ENCODE results near the gene FSTL4.
A peak's percentile ranks its signal among the peaks of the same experiment; 100 is the strongest.

FSTL4 gene

GRCh38 chr5:133612249-133612860 lies at the start of gene FSTL4:
FSTL4 (minus strand) TSS chr5:133612541.
- DNase-seq = peak; percentile 63 to 72

DNA sequence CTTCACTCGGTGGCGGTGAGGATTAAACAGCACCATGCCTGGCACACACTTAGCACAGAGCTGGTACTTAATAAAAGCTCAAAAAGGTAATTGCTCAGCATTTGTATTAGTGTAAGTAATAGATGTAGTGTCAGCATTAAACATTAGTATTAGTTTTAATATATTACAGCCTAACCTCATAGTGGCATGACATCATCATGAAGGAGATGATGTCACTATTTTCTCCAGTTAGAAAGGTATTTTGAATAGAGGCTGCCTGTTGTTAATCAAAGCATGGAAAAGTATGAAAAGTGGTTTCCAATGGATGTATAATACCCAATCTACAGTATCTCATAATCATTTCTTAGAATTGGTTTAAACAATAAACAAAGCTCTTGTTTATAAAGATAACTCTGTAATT lies 49.0 kb upstream of the FSTL4 start:
- no peak for DNase-seq

- DNase-seq = no peak
Measured at GRCh38 chr5:133658327-133658726, 46.0 kb upstream of the FSTL4 start.

DNA sequence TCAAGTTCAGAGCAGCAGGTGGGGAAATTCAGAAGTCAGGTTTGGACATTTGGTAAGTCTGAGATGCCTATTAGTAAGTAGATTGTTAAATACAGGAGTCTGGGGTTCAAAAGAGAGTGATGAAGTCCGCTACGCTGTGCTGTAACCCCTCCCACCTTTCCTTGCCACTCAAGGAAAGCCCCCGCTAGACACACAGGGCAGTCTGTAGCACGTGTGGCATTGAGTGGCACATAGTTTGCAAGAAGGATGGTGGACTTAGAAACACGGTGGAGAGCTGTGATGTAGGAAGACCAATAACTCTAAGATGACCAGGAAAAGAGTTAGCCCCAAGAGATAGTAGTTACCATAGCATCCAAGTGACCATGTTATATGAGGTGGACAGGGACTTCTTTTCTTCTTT lies 44.7 kb upstream of the FSTL4 start:
- no peak for DNase-seq

GRCh38 chr5:133655966-133656365 lies 43.6 kb upstream of the FSTL4 start:
- DNase-seq = no peak

- DNase-seq = no peak
Measured at GRCh38 chr5:133653760-133654049, 41.4 kb upstream of the FSTL4 start.

GRCh38 chr5:133652951-133653759 lies 40.8 kb upstream of the FSTL4 start:
- no peak for DNase-seq

- no peak for DNase-seq
Measured at GRCh38 chr5:133644000-133644865, 31.9 kb upstream of the FSTL4 start.

GRCh38 chr5:133643365-133643764 lies 31.0 kb upstream of the FSTL4 start:
- no peak for DNase-seq

DNA sequence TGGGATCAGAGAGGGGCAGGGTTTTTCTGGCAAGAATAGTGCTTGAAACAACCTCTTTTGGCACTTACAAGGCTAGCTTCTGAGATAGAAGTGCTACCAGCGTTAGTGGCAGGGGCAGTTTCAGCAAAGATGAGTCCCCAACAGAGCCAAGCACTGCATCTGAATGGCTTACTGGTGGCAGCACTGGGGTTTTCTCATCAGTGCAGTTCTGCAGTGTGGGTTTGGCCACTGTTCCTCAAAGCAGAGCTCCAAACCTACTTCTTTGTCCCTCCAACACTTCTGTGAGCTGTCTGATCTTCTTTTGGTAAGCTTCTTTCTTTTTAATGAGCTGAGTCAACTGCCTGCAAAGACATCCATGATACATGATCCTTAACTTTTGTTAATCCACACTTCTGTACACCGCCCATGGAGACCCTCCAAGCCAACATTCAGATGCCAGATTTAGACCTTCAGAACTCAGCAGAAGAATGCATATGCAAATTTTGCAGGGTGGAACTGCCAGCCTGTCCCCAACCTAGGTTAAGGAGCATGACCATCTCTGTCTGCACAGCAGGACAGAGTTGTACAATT lies 29.9 kb upstream of the FSTL4 start:
- DNase-seq = no peak

- no peak for DNase-seq
Measured at GRCh38 chr5:133641683-133642082, 29.3 kb upstream of the FSTL4 start.

DNA sequence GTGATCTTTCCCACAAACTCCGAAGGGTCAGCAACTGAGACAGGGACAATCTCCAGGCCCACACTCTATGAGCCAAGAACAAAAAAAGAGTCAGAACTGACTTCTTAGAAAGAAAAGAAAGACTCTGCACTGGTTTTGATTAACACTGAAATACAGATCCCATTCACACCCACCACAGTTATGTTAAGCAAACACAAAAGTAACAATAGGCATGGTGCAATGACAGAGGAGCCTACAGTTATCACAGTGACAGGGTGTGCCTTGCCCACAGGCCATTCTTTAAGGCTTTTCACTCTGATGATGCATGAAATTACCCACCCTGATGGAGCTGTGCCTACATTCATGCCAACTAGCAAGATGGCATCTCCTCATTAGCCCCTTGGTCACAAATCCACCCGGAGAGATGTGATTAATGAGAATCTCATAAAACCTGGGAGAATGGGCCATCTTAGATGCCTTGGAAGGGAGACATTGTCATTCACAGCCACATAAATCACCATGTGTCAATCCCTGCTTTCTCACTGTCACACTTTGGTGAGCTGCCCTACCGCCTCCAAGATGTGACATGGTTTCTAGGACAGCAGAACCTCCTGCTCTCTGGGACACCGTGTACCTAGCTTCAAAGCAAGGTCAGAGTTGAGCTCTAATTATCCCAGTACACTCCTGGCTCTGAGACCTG lies 27.6 kb upstream of the FSTL4 start:
- DNase-seq = no peak

GRCh38 chr5:133638436-133638835 lies 26.1 kb upstream of the FSTL4 start:
- no peak for DNase-seq

DNA sequence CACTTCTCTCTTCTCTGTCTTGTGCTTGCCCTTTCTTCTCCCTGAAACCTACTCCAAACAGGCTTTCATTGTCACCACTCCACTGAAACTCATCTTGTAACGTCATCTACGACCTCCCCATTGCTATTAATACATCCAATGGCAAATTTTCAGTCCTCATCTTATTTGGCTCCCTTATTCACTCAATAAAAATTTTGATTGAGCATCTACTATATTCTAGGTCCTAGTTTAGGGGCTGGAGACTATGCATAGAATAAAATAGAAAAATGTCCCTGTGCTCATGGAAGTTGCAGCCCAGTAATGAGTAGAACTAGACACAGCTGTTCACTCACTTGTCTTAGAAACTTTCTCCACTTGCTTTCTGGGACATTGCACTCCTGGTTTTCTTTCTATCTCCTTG lies 24.9 kb upstream of the FSTL4 start:
- no peak for DNase-seq

DNA sequence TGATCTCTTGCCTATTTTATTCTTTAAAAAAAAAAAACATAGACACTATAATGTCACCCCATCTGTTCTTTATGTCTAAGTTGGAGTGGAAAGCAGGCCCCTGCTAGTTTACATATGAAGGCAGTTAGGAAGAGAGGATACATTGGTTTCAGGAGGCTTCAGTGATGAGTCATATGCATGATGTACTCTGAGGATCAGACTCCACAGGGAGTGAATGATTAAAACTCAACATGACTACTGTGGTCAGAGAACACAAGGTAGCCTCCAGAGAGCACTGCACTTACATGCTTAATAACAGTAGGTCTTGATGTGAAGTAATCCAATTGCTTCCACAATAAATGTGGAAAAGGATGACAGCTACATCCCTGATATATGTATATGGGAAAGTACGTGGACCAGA lies 22.7 kb upstream of the FSTL4 start:
- DNase-seq = no peak

GRCh38 chr5:133627180-133627579 lies 14.8 kb upstream of the FSTL4 start:
- no peak for DNase-seq

DNA sequence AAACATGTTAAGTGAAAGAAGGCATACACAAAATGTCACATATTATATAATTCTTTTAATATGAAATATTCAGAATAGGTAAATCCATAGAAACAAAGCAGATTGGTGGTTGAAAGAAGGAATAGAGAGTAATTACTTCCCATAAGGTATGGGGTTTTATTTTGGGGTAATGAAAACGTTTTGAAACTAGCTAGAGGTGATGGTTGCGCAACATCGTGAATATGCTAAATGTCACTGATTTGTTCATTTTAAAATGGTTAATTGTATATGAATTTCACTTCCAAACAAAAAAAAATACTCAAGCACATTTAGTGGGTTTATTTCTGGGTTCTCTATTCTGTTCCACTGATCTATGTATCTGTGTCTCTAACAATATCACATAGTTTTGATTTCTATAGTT lies 12.0 kb upstream of the FSTL4 start:
- no peak for DNase-seq

GRCh38 chr5:133618141-133618540 lies 5.8 kb upstream of the FSTL4 start:
- DNase-seq = no peak

DNA sequence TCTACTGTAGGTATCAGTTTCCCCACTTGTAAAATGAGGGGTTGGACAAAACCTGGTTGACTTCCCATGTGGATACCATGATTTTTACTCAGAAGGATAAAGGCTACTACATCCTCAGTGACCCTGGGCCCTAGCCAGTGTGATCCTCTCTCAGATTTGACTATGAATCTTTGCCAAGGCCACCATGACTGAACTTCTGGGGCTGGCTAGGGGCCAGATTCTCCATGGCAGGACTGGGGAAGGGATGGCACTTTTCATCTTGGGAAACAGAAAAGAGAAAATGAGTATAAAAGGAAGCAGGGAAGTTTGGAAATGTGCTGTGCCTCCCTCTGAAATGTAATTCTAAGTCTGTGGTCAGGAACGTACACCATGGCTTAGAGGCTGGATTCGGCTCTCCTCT lies 1.4 kb upstream of the FSTL4 start:
- no peak for DNase-seq

DNA sequence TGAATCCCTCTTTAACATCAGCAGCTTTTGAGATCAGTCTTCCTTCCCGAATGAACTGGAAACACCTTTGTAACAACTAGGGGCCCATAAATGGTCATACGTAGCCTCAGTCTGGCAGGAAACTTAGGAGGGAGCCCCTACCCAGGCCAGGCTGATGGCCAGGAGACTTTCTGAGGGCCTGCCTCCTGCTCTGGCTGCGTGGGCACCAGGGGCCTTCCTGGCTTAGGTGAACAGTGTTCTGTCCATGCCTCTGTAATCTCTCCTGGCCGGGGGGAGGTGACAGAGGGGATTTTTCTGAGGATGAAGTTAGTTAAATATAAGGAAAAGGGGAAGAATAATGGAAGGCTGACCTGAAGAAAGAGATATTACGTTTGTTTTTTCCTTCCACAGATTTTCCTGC lies 843 bp upstream of the FSTL4 start:
- no peak for DNase-seq

DNA sequence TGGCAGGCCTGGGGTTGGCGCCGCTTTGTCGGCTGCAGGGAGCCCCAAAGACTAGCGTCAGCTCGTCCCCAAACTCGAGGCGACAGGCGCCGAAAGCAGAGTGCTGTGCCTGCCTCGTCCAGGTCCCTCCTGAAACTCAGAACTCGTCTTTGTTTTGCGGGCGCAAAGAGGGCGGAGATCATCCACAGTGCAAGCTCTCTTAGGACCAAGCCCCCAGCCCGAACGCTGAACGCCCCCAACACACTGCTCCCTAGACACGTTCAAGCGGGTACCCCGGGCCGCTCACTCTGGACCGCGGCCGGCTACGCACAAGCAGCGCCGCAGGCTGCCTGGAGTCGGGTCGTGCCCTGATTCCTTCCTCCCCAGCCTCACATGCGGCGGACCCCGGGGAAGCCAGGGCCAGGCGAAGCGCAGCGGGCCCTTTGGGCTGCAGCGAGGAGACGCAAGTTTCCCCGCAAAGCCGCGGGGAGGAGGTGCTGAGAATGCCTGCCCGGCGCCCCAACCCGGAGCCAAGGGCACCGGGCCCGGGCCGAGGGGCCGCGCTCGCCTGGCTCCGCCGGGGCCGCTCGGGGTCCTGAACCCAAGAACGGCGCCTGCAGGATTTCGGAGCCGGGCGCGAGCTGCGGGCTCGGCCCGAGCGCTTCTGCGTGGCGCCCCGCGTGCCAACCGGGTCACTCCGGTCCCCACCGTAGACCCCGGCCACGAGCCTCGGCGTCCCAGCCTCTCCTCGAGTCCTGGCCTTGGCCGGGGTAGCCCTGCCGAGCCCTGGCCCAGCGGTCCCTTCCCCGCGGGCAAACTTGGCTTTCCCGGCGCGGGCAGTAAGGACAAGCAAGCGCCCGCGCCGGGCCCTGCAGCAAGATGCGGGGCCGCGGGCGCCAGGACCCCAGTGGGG lies 738 bp downstream of the FSTL4 start:
- DNase-seq = no peak

All from NCI-H2081 (cell line).